Measurements from ENCODE around the gene GALT.

DNA sequence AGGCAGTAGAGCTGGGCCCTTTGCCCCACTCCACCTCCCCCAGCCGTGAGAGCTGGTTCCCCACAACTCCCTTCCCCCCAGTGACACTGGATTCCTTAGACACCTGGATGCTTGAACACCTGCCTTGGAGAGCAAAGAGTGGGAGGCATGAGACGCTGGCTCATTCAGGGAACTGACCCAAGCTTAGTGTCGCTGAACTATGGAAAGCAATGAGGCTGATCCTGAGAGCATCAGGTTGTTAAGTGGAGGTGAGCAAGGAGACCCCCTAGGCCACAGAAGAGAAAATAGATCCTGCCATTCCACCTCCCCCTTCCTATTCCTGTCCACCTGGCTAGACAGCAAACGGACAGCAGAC, 42.6 kb downstream of the GALT start:
- TF ChIP-seq, protein P1, sequence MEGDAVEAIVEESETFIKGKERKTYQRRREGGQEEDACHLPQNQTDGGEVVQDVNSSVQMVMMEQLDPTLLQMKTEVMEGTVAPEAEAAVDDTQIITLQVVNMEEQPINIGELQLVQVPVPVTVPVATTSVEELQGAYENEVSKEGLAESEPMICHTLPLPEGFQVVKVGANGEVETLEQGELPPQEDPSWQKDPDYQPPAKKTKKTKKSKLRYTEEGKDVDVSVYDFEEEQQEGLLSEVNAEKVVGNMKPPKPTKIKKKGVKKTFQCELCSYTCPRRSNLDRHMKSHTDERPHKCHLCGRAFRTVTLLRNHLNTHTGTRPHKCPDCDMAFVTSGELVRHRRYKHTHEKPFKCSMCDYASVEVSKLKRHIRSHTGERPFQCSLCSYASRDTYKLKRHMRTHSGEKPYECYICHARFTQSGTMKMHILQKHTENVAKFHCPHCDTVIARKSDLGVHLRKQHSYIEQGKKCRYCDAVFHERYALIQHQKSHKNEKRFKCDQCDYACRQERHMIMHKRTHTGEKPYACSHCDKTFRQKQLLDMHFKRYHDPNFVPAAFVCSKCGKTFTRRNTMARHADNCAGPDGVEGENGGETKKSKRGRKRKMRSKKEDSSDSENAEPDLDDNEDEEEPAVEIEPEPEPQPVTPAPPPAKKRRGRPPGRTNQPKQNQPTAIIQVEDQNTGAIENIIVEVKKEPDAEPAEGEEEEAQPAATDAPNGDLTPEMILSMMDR (IDR thresholded peaks at IDR 0.05 in 4 of 5, conservative IDR thresholded peaks at IDR 0.05 in 1 of 5), result no peak
- no peak for TF ChIP-seq POLR2A (IDR thresholded peaks at IDR 0.05)
